Parathyroid adenoma (tissue), 2 donors: ENCODE data around the gene IRF1.
A peak's percentile ranks its signal among the peaks of the same experiment; 100 is the strongest.

Experiments
- H2AFZ ChIP-seq: fragments of 300-600 bp; sonication (generic); one replicate; pipeline ENCODE4 v1.7.0; 2017; ENCODE audit warnings: antibody characterized with exemption, mild to moderate bottlenecking
- H3K27ac ChIP-seq: fragments of 300-600 bp; sonication (generic); one replicate; pipeline ENCODE4 v1.7.0; 2017
- H3K27me3 ChIP-seq: fragments of 300-600 bp; sonication (generic); one replicate; pipeline ENCODE4 v1.7.0; 2017; ENCODE audit warnings: low read length; ENCODE audit not compliant: control insufficient read depth, insufficient read depth
- H3K36me3 ChIP-seq: fragments of 300-600 bp; sonication (generic); one replicate; pipeline ENCODE4 v1.7.0; 2017; ENCODE audit warnings: low read length; ENCODE audit not compliant: control insufficient read depth, insufficient read depth
- H3K4me1 ChIP-seq: fragments of 300-600 bp; sonication (generic); one replicate; pipeline ENCODE4 v1.7.0; 2017; ENCODE audit warnings: control low read depth
- H3K4me2 ChIP-seq: fragments of 300-600 bp; sonication (generic); one replicate; pipeline ENCODE4 v1.7.0; 2017; ENCODE audit warnings: low read length
- H3K4me3 ChIP-seq: fragments of 300-600 bp; sonication (generic); one replicate; pipeline ENCODE4 v1.7.0; 2017; ENCODE audit warnings: low read depth, low read length
- H3K79me2 ChIP-seq: fragments of 300-600 bp; sonication (generic); one replicate; pipeline ENCODE4 v1.7.0; 2017; ENCODE audit warnings: control low read depth
- H3K9ac ChIP-seq: fragments of 300-600 bp; sonication (generic); one replicate; pipeline ENCODE4 v1.7.0; 2017; ENCODE audit warnings: mild to moderate bottlenecking
- H3K9me3 ChIP-seq: fragments of 300-600 bp; sonication (generic); one replicate; pipeline ENCODE4 v1.7.0; 2017; ENCODE audit warnings: low read length; ENCODE audit not compliant: control insufficient read depth
- CTCF ChIP-seq: fragments of 300-600 bp; sonication (generic); IDR thresholded peaks from one replicate; pipeline ENCODE4 v1.7.0; 2017; ENCODE audit warnings: antibody characterized with exemption, mild to moderate bottlenecking
- donor health status: primary hyperparathyroidism.

IRF1 gene

GRCh38 chr5:132457371-132458225, 33.0 kb downstream of the IRF1 start:
- no peaks in the 10 kb centered on the region for H3K9me3 ChIP-seq
- H3K79me2 ChIP-seq: peaks cover 6% of the 10 kb centered on the region
- no peak for TF ChIP-seq CTCF
- H3K4me1 ChIP-seq: no peaks in the 10 kb centered on the region
- no peak overlapping the region for H2AFZ ChIP-seq
- H3K27me3 ChIP-seq: no peaks in the 10 kb centered on the region
- no peaks in the 10 kb centered on the region for H3K36me3 ChIP-seq
- no peak overlapping the region for H3K9ac ChIP-seq
- no peak overlapping the region for H3K27ac ChIP-seq
- H3K4me3 ChIP-seq: no peak overlapping the region
- H3K4me2 ChIP-seq: no peak overlapping the region

GRCh38 chr5:132456987-132457361, 33.6 kb downstream of the IRF1 start:
- H3K9me3 ChIP-seq: no peaks in the 10 kb centered on the region
- no peak overlapping the region for H3K9ac ChIP-seq
- TF ChIP-seq CTCF: no peak
- peaks cover 6% of the 10 kb centered on the region for H3K79me2 ChIP-seq
- H2AFZ ChIP-seq: no peak overlapping the region
- no peaks in the 10 kb centered on the region for H3K27me3 ChIP-seq
- no peak overlapping the region for H3K4me3 ChIP-seq
- H3K4me1 ChIP-seq: no peaks in the 10 kb centered on the region
- H3K27ac ChIP-seq: peak overlapping the region; percentile 40
- no peaks in the 10 kb centered on the region for H3K36me3 ChIP-seq
- H3K4me2 ChIP-seq: no peak overlapping the region

DNA sequence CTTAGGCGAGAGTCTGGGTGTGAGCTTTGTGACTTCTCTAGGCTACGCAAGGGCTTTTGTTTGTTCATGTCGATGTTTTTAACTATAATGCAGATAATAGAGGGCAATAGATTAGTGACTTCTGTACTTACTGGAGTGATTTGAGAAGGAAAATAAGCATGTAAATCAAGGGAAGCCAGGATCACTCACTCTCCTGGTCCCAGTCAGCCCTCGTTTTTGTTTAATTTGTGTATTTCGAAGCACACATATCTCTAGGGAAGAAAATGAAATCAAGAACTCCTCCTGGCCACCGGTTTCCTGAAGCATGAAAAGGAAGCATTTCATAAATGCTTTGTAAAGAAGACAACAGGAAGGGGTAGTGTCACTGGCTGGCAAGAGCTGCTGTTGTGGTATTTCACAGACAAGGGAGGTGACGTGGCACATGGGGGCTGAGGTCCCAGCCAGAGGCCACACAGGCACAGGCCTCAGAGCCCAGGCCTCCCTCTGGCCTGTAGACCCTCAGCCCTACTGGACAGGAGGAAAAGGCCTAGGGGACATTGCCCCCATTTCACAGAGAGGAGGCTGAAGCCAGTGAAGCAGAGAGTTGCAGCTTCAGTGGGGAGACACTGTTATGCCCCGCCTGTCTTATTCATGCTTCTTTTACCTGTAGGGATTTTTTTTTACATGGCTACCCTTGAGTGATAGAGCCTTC, 34.1 kb downstream of the IRF1 start:
- Histone ChIP-seq H3K36me3 (no peaks in the 10 kb centered on the region), H3K4me1 (no peaks in the 10 kb centered on the region), H2AFZ (no peak overlapping the region), H3K79me2 (peaks cover 6% of the 10 kb centered on the region), H3K27me3 (no peaks in the 10 kb centered on the region), H3K9ac (no peak overlapping the region), H3K4me3 (no peak overlapping the region), H3K4me2 (no peak overlapping the region), H3K27ac (peak overlapping the region; percentile 40), H3K9me3 (no peaks in the 10 kb centered on the region)
- no peak for TF ChIP-seq CTCF

GRCh38 chr5:132455614-132456115, 34.9 kb downstream of the IRF1 start:
- Histone ChIP-seq H3K27ac (peak overlapping the region; percentile 40), H2AFZ (no peak overlapping the region), H3K4me1 (no peaks in the 10 kb centered on the region), H3K9ac (no peak overlapping the region), H3K36me3 (no peaks in the 10 kb centered on the region), H3K9me3 (no peaks in the 10 kb centered on the region), H3K27me3 (no peaks in the 10 kb centered on the region), H3K79me2 (peaks cover 6% of the 10 kb centered on the region), H3K4me2 (no peak overlapping the region), H3K4me3 (no peak overlapping the region)
- no peak for TF ChIP-seq CTCF
